ENCODE results near the gene EPHB2.

The EPHB2 gene

GRCh38 chr1:22745669-22746585 is 35.3 kb downstream of the EPHB2 start:
- Histone ChIP-seq H3F3A (ENCODE audit: low read depth) (no peaks in the 10 kb centered on the region), H3K4me2 (ENCODE audit: low read depth, low read length, poor library complexity, severe bottlenecking) (no peak overlapping the region)

GRCh38 chr1:22747021-22747734 is 36.5 kb downstream of the EPHB2 start:
- Histone ChIP-seq H3K9ac (ENCODE audit: low read depth, low read length, poor library complexity, severe bottlenecking) (no peak overlapping the region), H3K4me1 (ENCODE audit: insufficient read depth, low read length, poor library complexity, severe bottlenecking) (no peaks in the 10 kb centered on the region), H4K20me1 (ENCODE audit: insufficient read depth, low read length, poor library complexity, severe bottlenecking) (no peaks in the 10 kb centered on the region), H3K9me3 (ENCODE audit: insufficient read depth, low read depth, low read length) (no peaks in the 10 kb centered on the region), H3K27me3 (ENCODE audit: insufficient read depth, low read length, poor library complexity, severe bottlenecking) (no peaks in the 10 kb centered on the region), H3K79me2 (ENCODE audit: insufficient read depth, low read length) (no peaks in the 10 kb centered on the region), H3K9me2 (replicated peaks; ENCODE audit: low read depth, low read length) (no peaks in the 10 kb centered on the region), H2AFZ (ENCODE audit: low read length) (no peak overlapping the region), H3K36me3 (ENCODE audit: insufficient read depth, low read length) (no peaks in the 10 kb centered on the region), H3K4me2 (ENCODE audit: low read depth, low read length, poor library complexity, severe bottlenecking) (no peak overlapping the region), H3F3A (ENCODE audit: low read depth) (no peaks in the 10 kb centered on the region), H3K4me3 (ENCODE audit: low read length, poor library complexity, severe bottlenecking) (no peak overlapping the region)
- TF ChIP-seq EZH2phosphoT487 (IDR thresholded peaks at IDR 0.05; ENCODE audit: borderline replicate concordance) (no peak), CTCF (conservative IDR thresholded peaks at IDR 0.05; ENCODE audit: low read length) (no peak)

More at GRCh38 chr1:22745669-22746585, 35.3 kb downstream of the EPHB2 start:
- Histone ChIP-seq H3K27me3 (ENCODE audit: insufficient read depth, low read length, poor library complexity, severe bottlenecking) (no peaks in the 10 kb centered on the region), H3K9me2 (replicated peaks; ENCODE audit: low read depth, low read length) (no peaks in the 10 kb centered on the region), H4K20me1 (ENCODE audit: insufficient read depth, low read length, poor library complexity, severe bottlenecking) (no peaks in the 10 kb centered on the region), H3K9me3 (ENCODE audit: insufficient read depth, low read depth, low read length) (no peaks in the 10 kb centered on the region), H3K79me2 (ENCODE audit: insufficient read depth, low read length) (no peaks in the 10 kb centered on the region), H3K4me1 (ENCODE audit: insufficient read depth, low read length, poor library complexity, severe bottlenecking) (no peaks in the 10 kb centered on the region), H2AFZ (ENCODE audit: low read length) (no peak overlapping the region), H3K9ac (ENCODE audit: low read depth, low read length, poor library complexity, severe bottlenecking) (no peak overlapping the region), H3K36me3 (ENCODE audit: insufficient read depth, low read length) (no peaks in the 10 kb centered on the region), H3K4me3 (ENCODE audit: low read length, poor library complexity, severe bottlenecking) (no peak overlapping the region)
- TF ChIP-seq CTCF (conservative IDR thresholded peaks at IDR 0.05; ENCODE audit: low read length) (no peak), EZH2phosphoT487 (IDR thresholded peaks at IDR 0.05; ENCODE audit: borderline replicate concordance) (no peak)

- Histone ChIP-seq H3K9ac (ENCODE audit: low read depth, low read length, poor library complexity, severe bottlenecking) (no peak overlapping the region), H3K9me2 (replicated peaks; ENCODE audit: low read depth, low read length) (no peaks in the 10 kb centered on the region), H3F3A (ENCODE audit: low read depth) (no peaks in the 10 kb centered on the region), H3K4me2 (ENCODE audit: low read depth, low read length, poor library complexity, severe bottlenecking) (no peak overlapping the region), H3K36me3 (ENCODE audit: insufficient read depth, low read length) (no peaks in the 10 kb centered on the region), H4K20me1 (ENCODE audit: insufficient read depth, low read length, poor library complexity, severe bottlenecking) (no peaks in the 10 kb centered on the region), H3K79me2 (ENCODE audit: insufficient read depth, low read length) (no peaks in the 10 kb centered on the region), H3K27me3 (ENCODE audit: insufficient read depth, low read length, poor library complexity, severe bottlenecking) (no peaks in the 10 kb centered on the region), H3K4me1 (ENCODE audit: insufficient read depth, low read length, poor library complexity, severe bottlenecking) (no peaks in the 10 kb centered on the region), H2AFZ (ENCODE audit: low read length) (no peak overlapping the region), H3K9me3 (ENCODE audit: insufficient read depth, low read depth, low read length) (no peaks in the 10 kb centered on the region), H3K4me3 (ENCODE audit: low read length, poor library complexity, severe bottlenecking) (no peak overlapping the region)
- TF ChIP-seq EZH2phosphoT487 (IDR thresholded peaks at IDR 0.05; ENCODE audit: borderline replicate concordance) (no peak), CTCF (conservative IDR thresholded peaks at IDR 0.05; ENCODE audit: low read length) (no peak)
Measured at GRCh38 chr1:22747735-22748073, 37.1 kb downstream of the EPHB2 start.

Measured in Loucy (cell line).